H9 (cell line): ENCODE measurements around the gene GTPBP6. TPM values are rescaled to one million over a fixed set of nuclear protein-coding genes. Genes with fewer than 3 reads are reported as not detected.

ENCODE experiments used
- DNase-seq: peaks from one replicate; pipeline ENCODE4 v3.0.0-alpha.2; 2017
- H2AFZ ChIP-seq: one replicate; pipeline ENCODE4 v1.6.1; 2013; ENCODE audit warnings: mild to moderate bottlenecking, low read length, control low read depth, moderate library complexity
- H2AK5ac ChIP-seq: 2 replicates; pipeline ENCODE4 v1.6.1; 2013; ENCODE audit warnings: low read length, control low read depth, mixed read lengths; ENCODE audit not compliant: insufficient read length
- H2BK120ac ChIP-seq: one replicate; pipeline ENCODE4 v1.6.1; 2013; ENCODE audit warnings: low read depth, mild to moderate bottlenecking, low read length, control low read depth, inconsistent platforms; ENCODE audit not compliant: poor library complexity, severe bottlenecking
- H2BK12ac ChIP-seq: 2 replicates; pipeline ENCODE4 v1.6.1; 2013; ENCODE audit warnings: low read length, control low read depth, mixed read lengths, low read depth; ENCODE audit not compliant: insufficient read length
- H2BK15ac ChIP-seq: 2 replicates; pipeline ENCODE4 v1.6.1; 2013; ENCODE audit warnings: low read depth, low read length, control low read depth
- H2BK20ac ChIP-seq: one replicate; pipeline ENCODE4 v1.6.1; 2013; ENCODE audit warnings: low read depth, mild to moderate bottlenecking, low read length, control low read depth, inconsistent platforms; ENCODE audit not compliant: poor library complexity, severe bottlenecking
- H2BK5ac ChIP-seq: 2 replicates; pipeline ENCODE4 v1.6.1; 2013; ENCODE audit warnings: low read length, control low read depth, mixed read lengths; ENCODE audit not compliant: insufficient read length
- H3K14ac ChIP-seq: 2 replicates; pipeline ENCODE4 v1.6.1; 2013; ENCODE audit warnings: low read length, control low read depth; ENCODE audit not compliant: insufficient read depth
- H3K18ac ChIP-seq: 2 replicates; pipeline ENCODE4 v1.6.1; 2013; ENCODE audit warnings: low read depth, mild to moderate bottlenecking, mixed read lengths, low read length, control low read depth; ENCODE audit not compliant: insufficient read length
- H3K23ac ChIP-seq: 2 replicates; pipeline ENCODE4 v1.6.1; 2013; ENCODE audit warnings: low read length, control low read depth, mixed read lengths, low read depth; ENCODE audit not compliant: insufficient read length
- H3K23me2 ChIP-seq: 2 replicates; pipeline ENCODE4 v1.6.1; 2013; ENCODE audit warnings: low read depth, mild to moderate bottlenecking, mixed read lengths, low read length, control low read depth; ENCODE audit not compliant: insufficient read length, poor library complexity, severe bottlenecking
- H3K27ac ChIP-seq: 2 replicates; pipeline ENCODE4 v1.5.1; 2013; ENCODE audit warnings: low read length, control low read depth, mixed read lengths, low read depth; ENCODE audit not compliant: insufficient read length
- H3K27me3 ChIP-seq: 2 replicates; pipeline ENCODE4 v1.6.1; 2013; ENCODE audit warnings: low read length, control low read depth, inconsistent platforms; ENCODE audit not compliant: insufficient read depth
- H3K4ac ChIP-seq: 2 replicates; pipeline ENCODE4 v1.6.1; 2013; ENCODE audit warnings: low read depth, mild to moderate bottlenecking, control low read depth, inconsistent platforms, low read length, moderate library complexity
- H3K4me1 ChIP-seq: 2 replicates; pipeline ENCODE4 v1.6.1; 2013; ENCODE audit warnings: low read length, control low read depth, inconsistent platforms; ENCODE audit not compliant: insufficient read depth
- H3K4me2 ChIP-seq: 2 replicates; pipeline ENCODE4 v1.6.1; 2013; ENCODE audit warnings: low read length, control low read depth, mixed read lengths; ENCODE audit not compliant: insufficient read length, insufficient read depth
- H3K56ac ChIP-seq: 2 replicates; pipeline ENCODE4 v1.6.1; 2013; ENCODE audit warnings: low read depth, mild to moderate bottlenecking, mixed read lengths, low read length, control low read depth; ENCODE audit not compliant: insufficient read length
- H3K79me1 ChIP-seq: 2 replicates; pipeline ENCODE4 v1.6.1; 2013; ENCODE audit warnings: low read depth, mild to moderate bottlenecking, moderate library complexity, low read length, control low read depth, inconsistent platforms; ENCODE audit not compliant: insufficient read depth, poor library complexity, severe bottlenecking
- H3K79me2 ChIP-seq: 2 replicates; pipeline ENCODE4 v1.6.1; 2013; ENCODE audit warnings: low read length, control low read depth, inconsistent platforms; ENCODE audit not compliant: insufficient read depth
- H3K9ac ChIP-seq: 2 replicates; pipeline ENCODE4 v1.6.1; 2013; ENCODE audit warnings: low read length, control low read depth, mixed read lengths; ENCODE audit not compliant: insufficient read length; ENCODE audit errors: extremely low read depth
- H3K9me3 ChIP-seq: one replicate; pipeline ENCODE4 v1.6.1; 2013; ENCODE audit warnings: low read depth, low read length, inconsistent platforms; ENCODE audit not compliant: control insufficient read depth
- H3T11ph ChIP-seq: one replicate; pipeline ENCODE4 v1.6.1; 2013; ENCODE audit warnings: mild to moderate bottlenecking, low read length, control low read depth, inconsistent platforms
- H4K20me1 ChIP-seq: one replicate; pipeline ENCODE4 v1.6.1; 2013; ENCODE audit not compliant: control insufficient read depth, insufficient read length, insufficient read depth
- H4K5ac ChIP-seq: 2 replicates; pipeline ENCODE4 v1.6.1; 2013; ENCODE audit warnings: low read depth, mild to moderate bottlenecking, mixed read lengths, low read length, control low read depth; ENCODE audit not compliant: insufficient read length
- H4K8ac ChIP-seq: replicated peaks from 2 replicates; pipeline ENCODE4 v1.6.1; 2013; ENCODE audit warnings: low read length, control low read depth, mixed read lengths, low read depth; ENCODE audit not compliant: insufficient read length
- H4K91ac ChIP-seq: 2 replicates; pipeline ENCODE4 v1.6.1; 2013; ENCODE audit warnings: low read depth, mild to moderate bottlenecking, moderate library complexity, mixed read lengths, low read length, control low read depth; ENCODE audit not compliant: insufficient read length
- H3K27ac Mint-ChIP-seq, 3 experiments: 2 replicates in 2 of 3; 3 replicates in 1 of 3; pipeline ENCODE4 v1.8.0; 2020 to 2021; ENCODE audit warnings: mixed read lengths in 3 of 3, mild to moderate bottlenecking in 1 of 3, moderate library complexity in 1 of 3
- H3K27me3 Mint-ChIP-seq: 2 replicates; pipeline ENCODE4 v1.8.0; 2021; ENCODE audit warnings: low read depth, mild to moderate bottlenecking, moderate library complexity, mixed read lengths
- H3K36me3 Mint-ChIP-seq, 3 experiments: 2 replicates in 2 of 3; 3 replicates in 1 of 3; pipeline ENCODE4 v1.8.0; 2020 to 2021; ENCODE audit warnings: low read depth in 3 of 3, mixed read lengths in 3 of 3; ENCODE audit not compliant: insufficient read depth in 1 of 3
- H3K4me1 Mint-ChIP-seq, 2 experiments: 2 replicates each; pipeline ENCODE4 v1.8.0; 2020; ENCODE audit warnings: mixed read lengths in 2 of 2
- H3K4me3 Mint-ChIP-seq, 2 experiments: 2 replicates in 1 of 2; 3 replicates in 1 of 2; pipeline ENCODE4 v1.8.0; 2020 to 2021; ENCODE audit warnings: mild to moderate bottlenecking in 2 of 2, mixed read lengths in 2 of 2, moderate library complexity in 1 of 2
- H3K9me3 Mint-ChIP-seq, 2 experiments: 2 replicates in 1 of 2; 3 replicates in 1 of 2; pipeline ENCODE4 v1.8.0; 2020; ENCODE audit warnings: mild to moderate bottlenecking in 2 of 2, mixed read lengths in 2 of 2, moderate library complexity in 1 of 2
- CTCF ChIP-seq: fragments of 200-600 bp; sonication (generic); conservative IDR thresholded peaks from 3 replicates; pipeline ENCODE4 v1.8.0; 2021; ENCODE audit warnings: antibody characterized with exemption, mild to moderate bottlenecking
- WGBS: extraction: QIAGEN DNeasy Blood & Tissue Kit; methylation state at CpG from one replicate; pipeline ENCODE4 v1.1.7; 2013; ENCODE audit warnings: missing lambda C conversion rate, low lambda C conversion rate, mixed read lengths; ENCODE audit not compliant: insufficient read length; ENCODE audit errors: extremely low coverage; 5-methylcytosine and 5-hydroxymethylcytosine counted together
- total RNA-seq: library from RNA; stranded (reverse); gene quantifications from 2 replicates; pipeline ENCODE4 v1.2.1, GENCODE V29; 2021

GTPBP6 gene
- total RNA-seq, 1 experiment from 2014 or later: 64.0 TPM

- Histone ChIP-seq H3K4me2 (no peak overlapping the region), H3T11ph (no peak overlapping the region), H3K4me1 (no peaks in the 10 kb centered on the region), H3K9me3 (no peaks in the 10 kb centered on the region), H3K4ac (no peak overlapping the region), H2AK5ac (no peak overlapping the region), H2BK20ac (no peak overlapping the region), H4K20me1 (no peaks in the 10 kb centered on the region), H2BK120ac (no peak overlapping the region), H3K27ac (no peak overlapping the region), H3K79me2 (no peaks in the 10 kb centered on the region), H2BK15ac (no peak overlapping the region), H4K8ac (no peak overlapping the region), H4K91ac (no peak overlapping the region), H3K23ac (no peak overlapping the region), H3K79me1 (no peaks in the 10 kb centered on the region), H3K56ac (no peak overlapping the region), H3K9ac (no peak overlapping the region), H3K18ac (no peak overlapping the region), H3K27me3 (no peaks in the 10 kb centered on the region), H3K14ac (no peak overlapping the region), H3K23me2 (no peaks in the 10 kb centered on the region), H4K5ac (no peak overlapping the region), H2AFZ (no peak overlapping the region), H2BK12ac (no peak overlapping the region), H2BK5ac (no peak overlapping the region)
- Mint-ChIP-seq H3K36me3 (peaks cover 32 to 53% (median 45%) of the 10 kb centered on the region in 3 experiments), H3K4me3 (no peak overlapping the region), H3K27ac (no peak overlapping the region), H3K4me1 (peaks cover 0 to 2% of the 10 kb centered on the region in 2 experiments; a peak in 1 of 4 replicates), H3K9me3 (peaks cover 3% of the 10 kb centered on the region in 2 experiments; a peak in 3 of 5 replicates), H3K27me3 (no peaks in the 10 kb centered on the region)
- no peak for TF ChIP-seq CTCF
- DNase-seq: no peak
- no CpG with 5 or more reads among the region's 53 CpGs for WGBS
These were observed 19.8 kb upstream of the GTPBP6 start for GRCh38 chrX:338281-338835.
